Stimulated activated CD8-positive, alpha-beta memory T cell treated with anti-CD3 and anti-CD28 coated beads, Interleukin-15, amount 100 ng/mL, for 4 hours (primary cell): ENCODE measurements around the gene BCAM.
A peak's percentile ranks its signal among the peaks of the same experiment; 100 is the strongest.

Experiments
- DNase-seq, 2 donors: peaks; one replicate each; pipeline ENCODE4 v3.0.0-alpha.2; 2020; ENCODE audit warnings: low read depth in 2 of 2

BCAM gene

GRCh38 chr19:44789943-44790483, 18.9 kb upstream of the BCAM start:
- no peak for DNase-seq

- DNase-seq, result no peak
Observed at GRCh38 chr19:44792281-44792680, 16.6 kb upstream of the BCAM start.

GRCh38 chr19:44794610-44795009, 14.3 kb upstream of the BCAM start:
- DNase-seq, result no peak

GRCh38 chr19:44795398-44795987, 13.4 kb upstream of the BCAM start:
- DNase-seq, result no peak

- DNase-seq, result no peak
Observed at GRCh38 chr19:44796701-44797115, 12.2 kb upstream of the BCAM start.

GRCh38 chr19:44799627-44800346, 9.1 kb upstream of the BCAM start:
- DNase-seq, result no peak

GRCh38 chr19:44800461-44800860, 8.4 kb upstream of the BCAM start:
- peak; percentile 37 to 64 for DNase-seq

GRCh38 chr19:44803442-44804428, 5.2 kb upstream of the BCAM start:
- no peak for DNase-seq

GRCh38 chr19:44806291-44806690, 2.6 kb upstream of the BCAM start:
- DNase-seq, result no peak

GRCh38 chr19:44807162-44807561, 1.7 kb upstream of the BCAM start:
- no peak for DNase-seq

GRCh38 chr19:44807652-44808462, 1.0 kb upstream of the BCAM start:
- DNase-seq, result no peak

- DNase-seq, result no peak
Observed at GRCh38 chr19:44809577-44810233, 802 bp downstream of the BCAM start.

- no peak for DNase-seq
Observed at GRCh38 chr19:44810234-44811121, 1.6 kb downstream of the BCAM start.

- DNase-seq, result no peak
Observed at GRCh38 chr19:44811122-44811419, 2.2 kb downstream of the BCAM start.

- DNase-seq, result no peak
Observed at GRCh38 chr19:44812142-44812718, 3.3 kb downstream of the BCAM start.

- DNase-seq, result no peak
Observed at GRCh38 chr19:44813070-44813840, 4.4 kb downstream of the BCAM start.

GRCh38 chr19:44813841-44814470, 5.1 kb downstream of the BCAM start:
- DNase-seq, result no peak

GRCh38 chr19:44814517-44814916, 5.6 kb downstream of the BCAM start:
- DNase-seq, result no peak
